ENCODE results near the gene DCLK2.

DNA sequence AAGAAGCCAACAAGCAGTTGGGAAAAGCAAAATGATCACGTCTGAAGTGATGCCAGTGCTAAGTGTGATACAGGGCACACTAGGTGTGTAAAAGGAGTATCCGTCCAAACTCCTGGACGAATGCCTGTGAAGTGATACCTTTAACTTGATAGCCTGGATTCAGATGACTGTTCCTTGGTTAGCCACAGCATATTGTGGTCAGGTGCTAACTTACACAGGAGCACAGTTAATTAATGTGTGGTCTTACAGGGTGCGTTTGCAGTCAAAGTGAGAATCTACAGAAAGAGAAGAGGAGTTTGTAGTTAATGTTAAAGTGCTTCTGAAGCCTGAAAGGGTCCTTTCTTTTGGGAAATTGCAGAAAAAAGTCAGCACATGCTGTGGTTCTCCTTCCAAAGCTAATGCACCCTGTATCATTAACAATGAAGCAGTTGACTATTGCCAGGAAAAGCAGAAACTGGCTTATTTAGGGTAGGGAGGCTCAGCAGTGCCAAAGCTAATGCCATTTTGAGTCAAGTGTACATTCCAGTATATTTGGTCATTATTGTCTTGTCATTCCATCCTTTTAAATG lies 61.1 kb downstream of the DCLK2 start:
- TF ChIP-seq CEBPB (IDR thresholded peaks at IDR 0.05) (no peak), RAD21 (IDR thresholded peaks at IDR 0.05; ENCODE audit: low read depth) (no peak), FOXM1 (IDR thresholded peaks at IDR 0.05; ENCODE audit: borderline replicate concordance, low read depth) (no peak), REST (IDR thresholded peaks at IDR 0.05; ENCODE audit: low read depth) (no peak), TAF1 (IDR thresholded peaks at IDR 0.05; ENCODE audit: low read depth) (no peak), EP300 (IDR thresholded peaks at IDR 0.05; ENCODE audit: borderline replicate concordance) (no peak), CREB1 (IDR thresholded peaks at IDR 0.05; ENCODE audit: low read depth) (no peak), USF1 (IDR thresholded peaks at IDR 0.05) (no peak), YY1 (IDR thresholded peaks at IDR 0.05; ENCODE audit: low read depth) (no peak)
